GM03348 (cell line): ENCODE data around the gene TLCD4.

Experiments used
- DNase-seq: peaks from one replicate; pipeline ENCODE4 v3.0.0; 2012; ENCODE audit warnings: low spot score

The TLCD4 gene

DNA sequence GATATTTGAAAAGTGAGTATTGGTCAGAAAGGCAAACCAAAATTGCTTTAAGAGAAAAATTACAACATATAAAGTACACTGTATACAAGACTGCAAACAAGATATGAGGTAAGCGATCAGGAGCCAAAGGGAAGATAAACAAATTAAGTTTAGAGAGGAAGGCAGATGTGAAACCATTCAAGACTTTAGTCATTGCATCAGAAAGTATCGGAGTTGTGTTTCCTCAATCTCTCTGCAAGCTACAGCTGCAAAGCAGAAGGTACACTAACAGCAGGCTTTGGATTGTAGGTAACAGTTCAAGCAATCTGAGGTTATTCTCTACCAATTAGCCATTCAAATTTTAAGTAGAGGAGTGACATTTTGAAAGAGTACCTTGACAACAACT, 21.3 kb upstream of the TLCD4 start:
- DNase-seq, result no peak

GRCh38 chr1:95096218-95096841, 20.8 kb upstream of the TLCD4 start:
- DNase-seq, result no peak

DNA sequence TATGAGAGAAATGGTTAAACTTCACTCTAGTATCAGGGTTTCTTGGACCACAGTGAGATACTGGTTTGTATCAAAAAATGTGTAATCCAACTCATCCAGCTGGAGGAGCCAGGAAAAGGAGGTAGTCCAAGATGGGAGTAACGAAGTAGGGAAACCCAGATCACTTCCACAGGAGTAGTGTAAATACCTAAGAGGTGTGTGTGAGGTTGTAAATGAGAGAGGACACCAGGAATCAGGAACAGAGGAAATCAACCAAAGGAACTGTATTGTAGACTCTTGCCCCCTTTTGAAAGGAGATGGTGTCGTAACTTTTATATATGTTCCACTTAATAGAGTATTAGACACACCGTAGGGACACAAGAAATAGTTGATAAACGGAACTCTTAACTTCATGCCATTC, 19.7 kb upstream of the TLCD4 start:
- DNase-seq, result no peak

DNA sequence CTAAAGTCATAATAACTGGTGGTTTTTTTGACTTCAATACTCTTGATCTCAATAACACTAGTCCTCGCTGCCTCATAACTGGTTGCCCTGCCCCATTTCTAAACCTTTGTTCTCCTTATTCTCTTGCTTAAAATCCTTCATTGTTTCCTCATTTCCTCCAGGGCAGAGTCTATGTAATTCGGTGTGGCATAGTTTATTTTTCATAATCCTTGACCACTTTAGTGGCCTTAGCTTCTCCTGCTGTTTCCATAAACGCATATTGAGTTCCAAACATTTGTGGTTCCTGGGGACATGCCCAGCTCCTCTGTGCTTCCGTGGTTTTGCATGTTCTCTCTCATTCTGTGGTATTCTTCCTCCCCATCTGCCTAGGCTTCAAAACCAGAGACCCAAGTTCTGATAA, 19.0 kb upstream of the TLCD4 start:
- peak; percentile 11 for DNase-seq

DNA sequence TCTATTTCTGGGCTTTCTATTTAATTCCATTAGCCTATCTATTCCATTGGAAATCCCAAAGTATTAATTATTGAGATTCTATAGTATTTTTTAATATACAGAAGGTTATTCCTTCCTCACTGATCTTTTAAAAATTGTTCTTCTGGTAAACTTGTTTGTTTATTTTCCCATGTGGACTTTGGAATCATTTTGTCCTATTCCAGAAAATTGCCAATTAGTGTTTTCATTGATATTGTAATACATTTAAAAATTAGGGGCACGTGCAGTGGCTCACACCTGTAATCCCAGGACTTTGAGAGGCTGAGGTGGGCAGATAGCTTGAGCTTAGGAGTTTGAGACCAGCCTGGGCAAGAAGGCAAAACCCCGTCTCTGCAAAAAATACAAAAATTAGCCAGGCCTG, 8.4 kb upstream of the TLCD4 start:
- DNase-seq, result no peak

GRCh38 chr1:95111014-95111413, 6.1 kb upstream of the TLCD4 start:
- no peak for DNase-seq

DNA sequence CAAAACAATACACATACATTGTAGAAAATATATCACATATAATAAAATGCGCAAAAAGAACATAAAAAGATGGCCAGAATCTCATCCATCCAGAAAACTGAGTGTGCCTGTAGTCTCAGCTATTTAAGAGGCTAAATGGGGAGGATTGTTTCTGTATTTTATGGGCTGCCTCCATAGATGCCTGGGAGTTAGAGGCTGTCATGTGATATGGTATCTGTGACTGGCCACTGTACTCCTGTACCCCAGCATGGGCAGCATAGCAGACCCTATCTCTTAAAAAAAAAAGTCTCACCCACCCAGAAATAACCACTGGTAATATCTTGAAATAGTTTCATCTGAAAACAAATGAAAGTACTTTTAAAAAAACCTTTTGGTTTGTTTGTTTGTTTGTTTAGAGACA, 3.5 kb upstream of the TLCD4 start:
- no peak for DNase-seq

DNA sequence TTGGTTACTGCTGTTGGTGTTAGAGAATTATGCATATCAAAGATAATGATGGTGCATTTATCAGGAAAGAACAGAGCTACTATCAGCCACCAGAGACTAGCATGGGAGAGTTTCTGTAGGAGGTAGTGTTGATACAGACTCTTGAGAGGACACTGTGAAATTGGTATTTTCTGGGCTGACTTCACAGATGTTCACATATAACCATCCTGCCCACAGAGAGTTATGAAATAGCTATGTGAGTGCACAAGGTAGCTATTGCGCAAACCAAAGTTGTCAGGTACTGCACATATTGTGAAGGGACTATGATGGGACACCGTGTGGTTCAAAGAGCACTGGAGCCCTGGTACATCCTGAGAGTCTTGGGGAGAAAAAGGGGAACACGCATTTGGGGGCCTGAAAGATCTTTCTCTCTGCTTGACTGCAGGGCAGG, 1.4 kb upstream of the TLCD4 start:
- no peak for DNase-seq

DNA sequence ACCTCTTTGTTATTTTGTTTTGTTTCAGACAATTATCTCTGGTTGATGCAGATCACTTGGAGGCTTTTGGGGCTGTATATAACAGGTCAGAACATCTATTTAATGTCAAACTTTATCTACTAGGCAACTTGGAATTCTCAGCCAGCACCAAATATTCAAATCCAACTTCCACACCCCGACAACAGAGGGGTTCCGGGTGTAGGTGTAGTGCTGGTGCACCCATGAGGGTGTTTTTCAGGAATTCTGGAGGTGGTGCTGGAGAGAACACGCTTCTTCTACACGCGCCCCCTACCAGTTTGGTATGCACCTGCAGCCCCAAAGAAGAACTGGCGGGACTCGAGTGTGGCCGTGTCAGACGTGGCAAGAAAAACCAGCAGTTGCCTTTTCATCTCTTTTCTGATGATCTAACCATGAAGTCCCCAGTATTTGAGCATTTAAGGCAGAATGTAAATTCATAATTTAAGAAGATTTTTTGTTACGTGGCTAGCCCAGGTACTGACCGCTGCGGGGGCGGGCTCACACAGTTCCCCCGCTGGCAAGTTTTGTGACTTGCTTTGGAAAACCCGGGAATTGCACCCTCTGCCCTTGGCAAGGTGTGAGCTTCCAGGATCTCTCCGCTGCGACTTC, 462 bp upstream of the TLCD4 start:
- DNase-seq, result peak; percentile 52

GRCh38 chr1:95118067-95118499, 928 bp downstream of the TLCD4 start:
- DNase-seq, result no peak

- DNase-seq, result no peak
Observed at GRCh38 chr1:95118710-95119109, 1.6 kb downstream of the TLCD4 start.

- DNase-seq, result no peak
Observed at GRCh38 chr1:95119273-95119672, 2.1 kb downstream of the TLCD4 start.

DNA sequence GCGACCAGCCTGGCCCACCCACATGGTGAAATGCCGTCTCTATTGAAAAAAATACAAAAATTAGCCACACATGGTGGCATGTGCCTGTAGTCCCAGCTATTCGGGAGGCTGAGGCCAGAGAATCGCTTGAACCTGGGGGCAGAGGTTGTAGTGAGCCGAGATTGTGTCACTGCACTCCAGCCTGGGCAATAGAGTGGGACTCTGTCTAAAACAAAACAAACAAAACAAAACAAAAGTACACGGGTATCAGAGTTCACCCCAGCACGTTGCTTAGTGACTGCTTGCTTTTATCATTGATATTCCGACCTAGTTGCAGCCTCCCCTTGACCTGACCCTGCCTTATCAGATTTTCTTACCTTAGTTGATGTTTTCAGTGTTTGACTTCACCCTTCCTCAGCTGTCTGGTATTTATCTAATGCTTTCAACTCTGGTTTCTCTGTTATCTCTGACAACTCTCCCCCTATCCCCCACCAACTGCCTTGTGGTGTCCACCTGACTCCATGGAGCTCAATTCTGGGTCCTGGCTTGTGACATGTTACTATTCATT, 5.1 kb downstream of the TLCD4 start:
- no peak for DNase-seq

DNA sequence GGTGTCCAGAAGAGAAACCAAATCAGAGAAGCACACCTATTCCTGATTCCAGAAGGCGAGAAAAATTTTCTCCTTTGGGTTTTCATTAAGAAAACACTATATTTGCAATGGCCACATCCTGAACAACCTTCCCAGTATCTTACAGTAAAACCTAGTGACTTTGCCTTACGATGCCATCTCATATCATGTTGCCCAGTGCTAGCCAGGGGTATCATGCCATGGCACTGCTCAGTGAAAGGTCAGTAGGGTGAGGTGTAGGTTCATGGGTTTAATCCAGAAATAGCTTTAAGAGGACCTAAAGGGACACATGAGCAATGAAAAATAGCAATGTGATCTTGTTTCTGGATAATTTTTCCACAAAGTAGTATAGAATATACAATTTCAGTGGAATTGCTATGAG, 7.2 kb downstream of the TLCD4 start:
- DNase-seq, result no peak

DNA sequence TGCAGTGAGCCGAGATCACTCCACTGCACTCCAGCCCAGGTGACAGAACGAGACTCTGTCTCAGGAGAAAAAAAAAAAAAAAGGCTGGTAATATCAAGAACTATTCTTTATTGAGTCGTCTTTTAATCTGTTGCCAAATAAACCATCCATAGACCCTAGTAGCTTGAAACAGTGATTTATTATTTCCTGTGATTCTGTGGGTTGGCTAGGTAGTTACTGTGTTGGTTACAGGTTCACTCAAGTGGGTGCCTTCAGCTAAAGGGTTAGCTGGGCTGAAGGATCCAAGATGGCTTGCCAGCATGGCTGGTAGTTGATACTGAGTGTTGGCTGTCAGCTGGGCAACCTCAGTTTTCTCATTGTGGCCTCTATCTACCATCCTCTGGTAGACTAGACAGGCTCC, 9.2 kb downstream of the TLCD4 start:
- no peak for DNase-seq

DNA sequence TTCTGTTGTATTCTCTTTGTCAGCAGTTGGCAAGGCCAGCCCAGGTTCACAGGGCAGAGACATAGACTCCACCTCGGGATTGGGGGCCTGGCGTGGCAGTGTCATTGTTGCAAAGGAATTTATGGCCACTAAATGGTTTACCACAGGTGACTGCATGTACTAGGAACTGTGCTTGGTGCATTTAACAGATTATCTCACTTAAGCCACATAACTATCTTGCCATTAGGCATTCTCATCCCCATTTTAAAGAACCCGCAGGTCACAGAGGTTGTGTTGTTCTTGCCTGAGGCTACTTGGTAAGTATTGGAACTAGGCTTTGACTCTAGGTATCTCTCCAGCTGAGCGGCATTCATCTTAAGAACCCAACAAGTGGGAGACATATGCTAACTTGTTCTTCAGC, 9.7 kb downstream of the TLCD4 start:
- no peak for DNase-seq

DNA sequence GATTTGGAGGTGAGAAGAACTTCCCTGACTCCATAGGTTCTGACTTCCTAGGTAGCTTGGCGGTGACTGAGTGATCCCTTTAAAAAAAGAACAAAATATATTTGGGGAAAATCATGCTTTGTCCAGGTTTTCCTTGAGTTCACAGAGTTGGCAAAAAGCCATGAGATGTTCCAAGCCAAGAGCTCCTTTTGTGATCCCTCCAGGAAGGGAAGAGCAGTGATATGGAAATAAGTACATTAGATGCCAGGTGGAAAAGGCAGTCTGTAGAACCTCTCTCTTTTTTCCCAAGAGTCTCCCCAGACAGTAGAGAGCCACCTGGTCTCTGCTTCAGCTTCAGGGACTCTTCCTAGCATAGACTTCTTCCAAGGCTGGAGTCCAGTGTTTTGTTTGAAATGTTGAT, 10.2 kb downstream of the TLCD4 start:
- DNase-seq, result no peak

DNA sequence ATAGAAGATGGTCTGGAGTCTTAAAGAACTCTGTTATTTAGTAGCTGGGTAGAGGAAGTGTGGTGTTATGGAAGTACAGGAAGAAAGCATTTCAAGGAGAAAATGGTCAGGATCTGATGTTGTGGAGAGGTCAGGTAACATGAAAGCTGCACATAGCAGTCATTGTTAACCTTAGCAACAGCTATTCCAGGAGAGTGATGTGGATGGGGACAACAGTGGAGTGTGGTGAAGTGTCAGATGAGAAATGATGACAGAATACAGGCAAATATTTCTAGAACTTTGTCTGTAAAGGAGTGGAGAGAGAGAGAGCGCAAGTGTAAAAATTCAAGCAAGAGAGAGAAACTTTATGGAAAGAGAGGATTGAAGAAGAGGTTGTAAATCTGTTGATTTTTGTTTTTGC, 15.6 kb downstream of the TLCD4 start:
- no peak for DNase-seq

GRCh38 chr1:95133687-95134086, 16.5 kb downstream of the TLCD4 start:
- DNase-seq, result no peak

GRCh38 chr1:95138223-95138622, 21.1 kb downstream of the TLCD4 start:
- DNase-seq, result no peak

GRCh38 chr1:95139039-95139438, 21.9 kb downstream of the TLCD4 start:
- no peak for DNase-seq

GRCh38 chr1:95140791-95141190, 23.6 kb downstream of the TLCD4 start:
- no peak for DNase-seq

DNA sequence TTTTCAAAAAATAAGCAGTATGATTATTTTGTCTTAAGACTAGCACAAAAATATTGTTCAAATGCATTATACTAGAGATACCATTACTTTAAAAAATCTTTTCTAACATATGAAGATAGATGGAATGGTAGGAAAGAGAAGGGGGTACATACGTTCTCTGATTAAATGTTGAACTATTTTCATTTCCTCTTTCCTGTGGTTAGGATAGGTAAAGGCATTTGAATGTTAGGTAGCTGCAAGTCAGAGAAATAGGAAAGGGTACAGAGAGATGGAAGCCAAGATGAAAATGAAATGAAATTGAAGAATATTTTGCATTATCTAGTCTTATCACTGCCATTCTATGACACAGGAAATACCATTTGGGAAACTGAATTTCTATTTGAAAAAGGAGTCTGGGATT, 28.3 kb downstream of the TLCD4 start:
- no peak for DNase-seq

GRCh38 chr1:95146637-95147036, 29.5 kb downstream of the TLCD4 start:
- no peak for DNase-seq
